GM21423 (cell line): Measurements from ENCODE around the gene FTL.

ENCODE experiments used
- ATAC-seq: cut with Tn5 transposase; IDR thresholded peaks from one replicate; pipeline ENCODE4 v1.9.1; 2021; ENCODE audit warnings: mild to moderate bottlenecking, moderate library complexity; ENCODE audit not compliant: unreplicated experiment

Gene FTL

DNA sequence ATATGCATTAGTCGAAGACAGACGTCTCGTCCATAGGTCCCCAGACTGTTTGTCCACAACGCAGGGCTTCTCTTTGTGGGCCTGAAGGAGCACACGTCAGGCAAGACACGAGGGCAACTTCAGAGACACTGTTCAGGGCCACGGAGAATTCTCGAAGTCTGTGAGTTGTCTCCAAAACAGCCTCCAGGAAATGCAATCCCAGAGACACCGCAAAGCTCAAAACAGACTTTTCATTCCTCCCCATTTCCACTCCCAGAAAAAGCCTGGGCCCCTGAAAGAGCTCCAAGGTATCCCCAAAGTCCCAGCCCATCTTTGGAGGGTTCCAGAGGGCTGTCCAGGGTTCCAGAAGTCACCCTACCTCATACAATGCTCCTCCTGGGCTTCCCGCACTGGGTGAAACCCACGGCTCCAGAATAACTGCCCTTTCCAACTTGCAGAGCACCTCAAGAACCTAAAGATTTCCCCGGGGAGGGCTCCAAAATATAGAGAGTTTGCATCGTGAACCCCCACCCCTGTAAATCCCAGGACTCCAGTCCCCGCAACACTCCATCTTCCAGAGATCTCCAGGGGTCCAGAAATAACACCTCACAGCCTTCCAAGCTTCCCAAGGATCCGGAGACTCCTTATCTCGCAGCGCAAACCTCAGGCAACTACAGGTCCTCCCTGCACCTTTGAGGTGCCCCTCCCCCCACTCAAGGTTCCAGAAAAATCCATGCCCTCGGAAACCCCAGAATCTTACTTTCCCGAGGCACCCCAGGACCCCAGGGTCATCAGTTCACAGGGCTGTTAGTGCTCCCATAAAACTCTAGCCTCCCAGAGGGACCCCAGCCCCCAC, 687 bp upstream of the FTL start:
- no peak for ATAC-seq

DNA sequence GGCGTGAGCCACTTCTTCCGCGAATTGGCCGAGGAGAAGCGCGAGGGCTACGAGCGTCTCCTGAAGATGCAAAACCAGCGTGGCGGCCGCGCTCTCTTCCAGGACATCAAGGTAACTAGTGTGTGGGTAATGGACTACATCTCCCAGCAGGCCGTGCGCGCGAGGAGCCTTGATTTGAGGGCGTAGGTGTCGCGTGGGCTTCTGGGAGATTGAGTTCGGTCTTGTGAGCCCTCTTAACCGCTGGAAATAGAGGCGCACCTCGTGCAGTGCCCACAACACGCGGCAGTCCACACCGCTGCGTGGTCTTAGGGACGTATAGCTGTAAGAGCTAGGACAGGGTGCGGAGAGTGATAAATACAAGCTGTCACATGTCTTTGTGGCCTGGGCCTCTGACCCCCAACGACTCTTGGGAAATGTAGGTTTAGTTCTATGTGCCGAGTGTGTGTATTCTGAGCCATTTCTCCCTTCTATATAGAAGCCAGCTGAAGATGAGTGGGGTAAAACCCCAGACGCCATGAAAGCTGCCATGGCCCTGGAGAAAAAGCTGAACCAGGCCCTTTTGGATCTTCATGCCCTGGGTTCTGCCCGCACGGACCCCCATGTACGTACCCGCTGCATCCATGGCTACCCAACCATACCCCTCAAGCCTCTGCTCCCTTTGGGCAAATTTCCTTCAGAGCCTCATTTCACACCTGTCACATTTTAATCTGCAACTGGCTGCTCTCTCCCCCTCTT, 864 bp downstream of the FTL start:
- ATAC-seq, result peak; percentile 19

DNA sequence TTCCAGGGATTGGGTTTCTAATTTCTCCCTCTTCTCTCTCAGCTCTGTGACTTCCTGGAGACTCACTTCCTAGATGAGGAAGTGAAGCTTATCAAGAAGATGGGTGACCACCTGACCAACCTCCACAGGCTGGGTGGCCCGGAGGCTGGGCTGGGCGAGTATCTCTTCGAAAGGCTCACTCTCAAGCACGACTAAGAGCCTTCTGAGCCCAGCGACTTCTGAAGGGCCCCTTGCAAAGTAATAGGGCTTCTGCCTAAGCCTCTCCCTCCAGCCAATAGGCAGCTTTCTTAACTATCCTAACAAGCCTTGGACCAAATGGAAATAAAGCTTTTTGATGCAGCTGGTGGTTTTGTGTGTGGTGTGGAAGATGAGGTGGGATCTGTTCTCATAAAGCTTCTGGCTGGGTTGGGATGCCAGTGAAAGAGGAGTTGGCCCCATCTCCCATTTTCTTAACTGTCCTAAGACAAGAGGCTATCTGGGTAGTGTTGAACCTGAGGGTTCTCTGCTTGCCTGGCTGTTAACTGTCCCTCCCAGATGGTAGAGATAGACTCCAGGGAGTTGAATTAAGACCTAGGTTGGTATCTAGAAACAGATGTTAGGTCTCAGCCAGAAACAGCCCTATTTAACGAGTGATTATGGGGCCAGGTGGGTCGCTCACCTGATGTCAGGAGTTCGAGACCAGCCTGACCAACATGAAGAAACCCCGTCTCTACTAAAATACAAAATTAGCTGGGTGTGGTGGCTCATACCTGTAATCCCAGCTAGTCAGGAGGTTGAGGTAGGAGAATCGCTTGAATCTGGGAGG, 1.6 kb downstream of the FTL start:
- ATAC-seq, result no peak

DNA sequence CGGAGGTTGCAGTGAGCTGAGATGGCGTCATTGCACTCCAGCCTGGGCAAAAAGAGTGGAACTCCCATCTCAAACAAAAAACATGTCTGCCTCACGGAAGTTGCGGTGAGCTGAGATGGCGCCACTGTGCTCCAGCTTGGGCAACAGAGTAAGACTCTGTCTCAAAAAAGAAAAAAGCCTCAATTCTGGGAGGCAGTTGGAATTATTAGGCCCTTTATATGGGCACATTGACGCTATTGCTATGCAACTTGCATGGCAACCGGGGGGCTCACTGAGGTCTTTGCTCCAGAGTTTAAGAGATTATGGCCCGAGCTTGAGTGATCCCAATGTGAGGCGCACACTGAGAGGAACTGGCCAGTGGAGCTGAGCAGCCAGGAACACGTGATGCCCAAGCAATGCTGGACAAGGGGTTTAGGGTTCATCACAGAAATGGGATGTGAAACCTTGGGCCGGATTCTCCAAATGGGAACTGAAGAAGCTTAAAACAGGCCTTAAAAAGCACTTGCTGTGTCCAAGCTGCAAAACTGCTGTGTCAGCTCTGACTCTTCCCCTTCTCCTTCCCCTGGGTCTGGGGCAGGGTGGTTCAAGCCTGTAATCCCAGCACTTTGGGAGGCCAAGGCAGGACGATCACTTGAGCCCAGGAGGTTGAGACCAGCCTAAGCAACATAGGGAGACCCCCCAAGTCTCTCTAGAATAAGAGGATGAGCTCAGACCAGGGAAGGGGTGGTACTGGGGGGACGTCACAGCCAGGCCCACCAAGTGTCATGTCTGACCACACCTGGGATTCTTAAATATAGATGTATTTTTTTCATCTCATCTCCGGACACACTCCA, 2.5 kb downstream of the FTL start:
- ATAC-seq, result no peak

DNA sequence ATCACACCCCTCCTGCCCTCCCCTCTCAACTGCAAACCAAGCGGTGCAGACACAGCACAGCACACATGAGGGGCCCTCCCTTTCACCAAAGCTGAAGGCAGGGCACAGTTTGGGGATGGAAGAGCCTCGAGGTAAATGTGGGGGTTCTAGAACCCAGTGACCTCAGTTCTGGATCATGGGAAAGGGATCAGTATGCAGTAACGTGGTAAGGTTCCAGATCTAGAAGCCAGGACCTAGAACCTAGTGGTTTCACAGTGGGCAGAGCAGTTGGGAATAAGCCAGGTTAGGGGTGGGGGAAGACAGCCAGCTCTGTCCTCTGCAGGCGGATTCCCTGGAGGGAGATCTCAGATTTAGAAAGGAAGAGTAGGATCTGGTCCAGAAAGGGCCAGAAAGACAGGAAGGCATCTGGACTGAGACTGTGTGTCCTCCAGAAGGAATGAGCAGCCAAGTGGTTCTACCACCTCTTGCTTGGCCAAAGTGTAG, 3.1 kb downstream of the FTL start:
- ATAC-seq, result no peak

DNA sequence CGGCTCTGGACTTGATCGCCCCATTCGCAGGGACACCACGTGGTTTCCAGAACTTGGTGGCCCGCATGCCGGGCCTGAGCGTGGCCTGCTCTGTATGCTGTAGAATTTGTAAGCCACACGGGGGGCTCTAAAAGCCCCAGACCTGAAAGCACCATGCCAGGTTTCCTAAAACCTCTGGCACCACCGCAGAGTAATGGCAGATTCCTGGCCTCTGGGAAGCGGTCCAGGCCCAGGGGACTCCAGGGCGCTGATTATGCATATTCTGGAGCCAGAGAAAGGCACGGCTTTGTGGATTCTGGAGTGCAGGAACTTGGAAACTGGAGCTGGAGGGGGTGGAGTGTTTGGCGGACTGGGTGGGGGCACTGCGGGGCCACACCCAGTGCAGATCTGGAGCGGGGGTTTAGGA, 3.7 kb downstream of the FTL start:
- no peak for ATAC-seq

DNA sequence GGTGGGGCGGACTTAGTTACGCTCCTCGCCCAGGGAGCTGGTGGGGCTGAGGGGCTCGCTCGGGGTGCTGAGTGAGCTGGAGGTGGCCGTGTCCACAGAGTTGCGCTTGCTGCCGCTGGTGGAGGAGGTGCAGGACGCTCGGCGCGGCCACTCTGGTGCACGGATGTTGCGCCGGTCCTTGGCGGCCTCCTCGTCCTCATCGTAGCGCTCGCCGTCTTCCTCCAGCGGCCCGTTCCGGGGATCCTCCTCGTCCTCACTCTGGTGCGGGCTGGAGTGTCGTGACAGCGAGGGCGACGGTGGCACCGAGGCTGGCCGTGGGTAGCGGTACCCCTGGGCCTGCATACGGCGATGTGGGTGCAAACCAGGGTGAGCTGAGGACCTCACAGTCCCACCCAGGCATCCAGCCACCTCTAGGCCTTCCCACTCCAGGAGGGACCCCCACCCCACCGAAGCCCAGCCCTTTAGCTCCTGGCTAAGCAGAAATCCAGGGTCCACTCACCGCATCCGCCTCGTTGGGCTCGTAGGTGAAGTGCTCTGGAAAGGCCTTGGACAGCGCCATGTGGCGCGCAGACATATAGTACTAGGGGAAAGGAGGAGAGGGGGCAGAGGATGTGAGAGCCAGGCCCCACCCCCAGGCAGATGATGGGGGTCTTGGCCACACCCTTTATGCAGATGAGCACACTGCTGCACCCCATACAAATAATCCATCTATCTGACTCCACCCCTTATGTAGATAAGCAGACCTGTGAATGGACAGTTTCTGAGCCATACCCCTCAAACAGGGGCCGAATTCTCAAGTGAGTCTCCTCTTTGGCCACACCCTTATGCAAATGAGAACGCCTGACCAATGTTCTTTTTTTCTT, 4.4 kb downstream of the FTL start:
- no peak for ATAC-seq

DNA sequence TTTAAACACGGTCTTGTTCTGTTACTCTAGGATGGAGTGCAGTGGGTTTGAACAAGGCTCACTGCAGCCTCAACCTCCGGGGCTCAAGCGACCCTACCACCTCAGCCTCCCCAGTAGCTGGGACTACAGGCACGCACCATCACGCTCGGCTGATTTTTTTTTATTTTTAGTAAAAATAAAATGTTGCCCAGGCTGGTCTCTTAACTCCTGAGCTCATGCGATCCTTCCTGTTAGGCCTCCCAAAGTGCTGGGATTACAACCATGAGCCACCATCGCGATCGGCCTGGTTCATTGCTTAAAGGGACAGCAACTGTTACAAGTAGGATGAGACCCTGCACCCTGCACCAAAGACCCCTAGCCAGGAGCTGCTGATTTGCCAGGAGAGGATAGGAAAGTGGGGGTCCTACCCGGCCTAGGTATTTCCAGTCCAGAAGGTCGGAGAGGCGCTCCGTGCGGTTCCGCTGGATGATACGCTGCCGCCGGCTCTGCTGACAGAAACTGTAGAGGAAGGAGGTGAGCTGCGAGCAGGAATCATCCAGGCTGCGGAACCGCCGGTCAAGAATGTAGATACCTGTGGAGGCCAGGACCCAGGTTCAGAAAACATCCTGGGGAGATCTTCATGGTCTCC, 5.1 kb downstream of the FTL start:
- no peak for ATAC-seq

DNA sequence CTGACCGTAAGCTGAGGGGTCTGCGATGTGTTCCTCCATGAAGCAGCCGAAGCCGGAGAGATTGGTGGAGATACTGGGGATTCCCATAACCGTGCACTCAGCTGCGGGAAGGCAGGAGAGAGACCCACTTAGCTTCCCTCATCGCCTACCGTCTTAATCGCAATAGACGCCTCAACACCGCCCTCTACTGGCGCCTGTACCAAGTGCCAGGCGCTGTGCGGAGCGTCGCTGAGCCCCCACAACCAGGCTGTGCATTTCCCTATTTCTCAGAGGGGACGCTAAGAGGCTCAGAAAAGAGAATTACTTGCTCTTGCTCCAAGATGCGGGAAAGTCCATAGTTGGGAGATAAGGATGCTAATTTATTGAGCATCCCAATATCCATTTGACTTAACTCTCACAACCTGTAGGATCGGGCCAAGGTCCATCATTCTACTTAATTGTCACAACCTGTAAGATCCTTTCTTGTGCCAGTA, 5.8 kb downstream of the FTL start:
- ATAC-seq, result no peak

DNA sequence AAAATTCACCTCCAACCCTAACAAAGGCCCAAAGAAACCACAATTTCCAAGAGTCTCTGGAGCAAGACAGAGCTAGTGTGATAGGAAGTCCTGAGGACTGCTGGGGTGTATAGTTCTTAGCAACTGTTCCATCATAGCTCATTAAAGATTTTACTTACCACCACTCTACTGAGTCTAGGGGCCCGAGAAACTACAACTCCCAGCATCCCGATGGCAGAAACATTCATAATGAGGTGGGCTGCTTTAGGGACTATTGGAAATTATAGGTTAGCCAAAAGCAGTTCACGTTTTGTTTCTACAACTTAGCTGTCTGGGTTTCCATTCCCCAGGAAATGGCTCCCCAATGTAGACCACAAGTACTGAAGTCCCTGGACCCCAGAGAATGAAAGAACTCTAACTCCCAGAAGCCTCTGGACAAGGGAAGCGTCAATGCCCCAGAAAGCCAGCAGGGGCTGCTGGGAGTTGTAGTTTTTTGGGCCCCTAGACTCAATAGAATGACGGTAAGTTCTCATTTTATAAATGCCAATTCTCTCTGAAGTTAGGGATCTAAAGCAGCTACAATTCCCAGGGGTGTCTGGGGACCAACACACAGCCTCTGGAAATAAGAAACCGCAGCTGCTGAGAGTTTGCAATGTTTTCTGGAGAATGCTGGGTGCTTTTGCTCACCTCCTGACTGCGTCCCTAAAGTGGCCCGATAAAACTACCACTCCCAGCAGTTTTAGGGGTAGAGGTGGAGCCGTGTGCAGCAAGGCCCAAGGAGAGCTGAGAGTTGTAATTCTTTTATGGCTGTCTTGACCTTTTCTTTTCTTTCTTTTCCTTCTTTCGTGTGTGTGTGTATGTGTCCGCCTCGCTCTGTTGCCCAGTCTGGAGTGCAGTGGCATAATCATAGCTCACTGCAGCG, 11.1 kb downstream of the FTL start:
- ATAC-seq, result no peak

DNA sequence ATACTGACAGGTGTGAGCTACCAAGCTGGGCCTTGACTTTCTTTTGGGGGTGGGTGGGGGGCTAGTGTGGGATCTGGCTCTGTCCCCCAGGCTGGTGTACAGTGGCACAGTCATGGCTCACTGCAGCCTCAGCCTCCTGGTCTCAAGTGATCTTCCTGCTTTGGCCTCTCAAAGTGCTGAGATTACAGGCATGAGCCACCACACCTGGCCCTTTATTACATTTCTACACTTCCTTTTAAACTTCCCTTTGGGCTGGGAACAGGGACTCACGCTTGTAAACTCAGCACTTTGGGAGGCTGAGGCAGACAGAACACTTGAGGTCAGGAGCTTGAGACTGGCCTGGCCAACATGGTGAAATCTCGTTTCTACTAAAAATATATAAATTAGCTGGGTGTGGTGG, 12.0 kb downstream of the FTL start:
- no peak for ATAC-seq

DNA sequence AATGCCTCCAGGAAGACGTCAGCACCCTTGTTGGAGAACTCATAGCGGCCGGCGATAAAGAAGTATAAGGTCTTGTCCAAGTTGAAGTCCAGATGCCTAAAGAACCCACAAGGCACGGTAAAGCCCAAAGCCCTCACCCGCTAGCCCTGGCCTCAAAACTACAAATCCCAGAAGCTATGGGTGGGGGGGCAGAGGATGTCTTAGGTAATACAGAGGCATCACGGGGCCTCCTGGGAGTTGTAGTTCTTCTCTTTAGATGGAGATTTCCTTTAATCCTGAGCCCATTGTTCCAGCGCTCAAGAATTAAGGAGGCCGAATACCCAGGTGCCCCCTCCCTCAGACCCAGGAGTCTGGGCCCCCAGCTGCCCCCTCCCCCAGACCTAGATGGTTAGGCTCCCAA, 17.2 kb downstream of the FTL start:
- ATAC-seq, result no peak

DNA sequence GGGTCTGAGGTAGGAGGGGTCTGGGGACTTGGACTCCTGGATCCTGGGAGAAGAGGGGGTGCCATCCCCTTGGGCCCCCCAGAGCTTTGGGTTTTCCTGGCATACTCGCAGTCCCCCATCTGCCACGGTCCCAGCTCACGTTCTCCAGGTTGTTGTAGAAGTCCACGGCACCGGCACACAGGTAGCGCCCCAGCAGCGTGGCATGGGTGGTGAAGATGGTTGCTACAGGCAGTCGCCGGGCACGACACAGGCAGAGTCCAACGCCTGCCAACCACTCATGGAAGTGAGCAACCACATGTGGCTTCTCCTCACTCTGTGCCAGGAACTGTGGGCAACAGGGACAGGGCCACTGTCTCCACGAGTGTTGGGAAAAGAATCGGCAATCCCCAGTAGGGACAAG, 20.6 kb downstream of the FTL start:
- no peak for ATAC-seq

DNA sequence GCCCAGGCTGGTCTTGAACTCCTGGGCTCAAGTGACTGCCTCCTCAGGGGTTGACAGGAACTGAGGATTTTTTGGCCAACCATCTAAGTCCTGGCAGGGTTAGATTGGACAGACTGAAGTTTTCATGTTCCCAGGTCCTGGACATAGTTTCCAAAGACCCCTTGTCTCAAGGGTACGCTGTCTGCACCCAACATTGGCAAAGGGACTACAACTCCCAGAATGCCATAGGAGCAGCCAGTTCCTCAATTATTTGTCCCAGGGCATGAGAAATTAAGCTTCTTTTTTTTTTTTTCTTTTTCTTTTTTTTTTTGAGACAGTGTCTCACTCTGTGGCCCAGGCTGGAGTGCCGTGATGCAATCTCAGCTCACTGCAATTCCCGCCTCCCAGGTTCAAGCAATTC, 21.1 kb downstream of the FTL start:
- ATAC-seq, result no peak

DNA sequence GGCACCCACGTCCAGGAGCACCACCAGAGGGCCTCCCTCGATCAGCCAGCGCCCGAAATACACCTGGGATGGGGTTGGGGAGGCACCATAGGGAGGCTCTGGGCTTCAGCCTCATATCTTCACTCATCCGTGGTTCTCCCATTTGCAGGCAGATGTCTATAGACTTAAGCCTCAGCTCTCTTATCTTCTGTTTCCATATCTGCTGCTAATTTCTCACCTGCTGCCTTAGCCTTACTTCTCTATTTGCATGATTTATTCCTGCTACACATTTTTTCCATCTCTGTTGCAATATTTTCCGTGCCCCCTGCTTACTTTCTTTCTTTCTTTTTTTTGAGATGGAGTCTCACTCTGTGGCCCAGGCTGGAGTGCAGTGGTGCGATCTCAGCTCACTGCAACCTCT, 22.2 kb downstream of the FTL start:
- no peak for ATAC-seq

DNA sequence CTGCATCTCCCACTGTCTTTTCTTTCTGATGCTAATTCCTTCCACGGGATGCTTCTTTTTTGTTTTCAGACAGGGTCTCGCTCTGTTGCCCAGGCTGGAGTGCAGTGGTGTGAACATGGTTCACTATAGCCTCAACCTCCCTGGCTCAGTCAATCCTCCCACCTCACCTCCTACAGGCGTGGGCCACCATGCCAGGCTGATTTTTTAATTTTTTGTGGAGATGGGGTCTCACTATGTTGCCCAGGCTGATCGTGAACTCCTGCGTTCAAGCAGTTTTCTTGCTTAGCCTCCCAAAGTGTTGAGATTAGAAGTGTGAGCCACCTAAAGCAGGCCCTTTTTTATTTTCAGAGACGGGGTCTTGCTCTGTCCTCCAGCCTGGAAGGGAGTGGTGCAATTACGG, 23.2 kb downstream of the FTL start:
- ATAC-seq, result no peak

DNA sequence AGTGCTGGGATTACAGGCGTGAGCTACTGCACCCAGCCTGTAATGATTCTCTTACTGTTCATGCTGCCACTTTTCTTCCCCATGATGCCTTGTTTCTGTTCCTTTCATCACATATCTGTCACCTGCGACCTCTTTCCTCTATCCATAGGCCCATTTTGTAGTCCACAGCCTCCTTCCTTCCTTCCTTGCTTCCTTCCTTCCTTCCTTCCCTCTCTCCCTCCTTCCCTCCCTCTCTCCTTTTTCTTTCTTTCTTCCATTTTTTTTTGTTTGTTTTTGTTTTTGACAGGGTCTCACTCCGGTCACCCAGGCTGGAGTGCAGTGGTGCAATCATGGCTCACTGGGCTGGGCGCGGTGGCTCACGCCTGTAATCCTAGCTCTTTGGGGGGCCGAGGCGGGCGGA, 23.8 kb downstream of the FTL start:
- ATAC-seq, result no peak

DNA sequence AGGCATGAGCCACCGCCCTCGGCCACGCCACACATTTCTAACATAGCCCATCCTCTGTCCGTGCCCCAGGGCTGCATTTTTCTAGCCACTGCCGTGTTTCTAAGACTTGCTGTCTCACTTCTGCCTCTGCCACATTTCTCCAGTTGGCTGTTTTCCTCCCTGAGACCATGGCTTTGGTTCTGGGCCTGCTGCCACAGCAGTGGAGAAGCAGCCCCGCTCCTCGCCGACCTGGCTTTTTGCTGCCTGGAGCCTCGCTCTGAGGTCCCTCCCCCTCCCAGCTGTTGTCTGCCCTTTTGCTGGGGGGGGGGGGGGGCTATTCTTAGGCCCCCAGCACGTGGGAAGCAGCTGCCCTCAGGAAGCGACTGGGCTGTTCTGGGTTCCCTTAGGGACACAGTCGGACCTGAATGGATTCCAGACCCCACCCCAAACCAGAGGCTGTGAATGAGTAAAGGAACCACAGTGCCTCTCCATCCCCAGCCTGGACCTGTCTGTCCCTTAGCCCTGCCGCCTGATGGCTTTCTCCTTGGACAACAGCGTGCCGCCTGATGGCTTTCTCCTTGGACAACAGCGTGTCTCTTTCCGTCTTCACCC, 24.7 kb downstream of the FTL start:
- no peak for ATAC-seq
